GM23338 (cell line): Measurements from ENCODE around the gene CPXM2. TPM values are rescaled to one million over a fixed set of nuclear protein-coding genes. Genes with fewer than 3 reads are reported as not detected.

Source experiments
- ATAC-seq: fragments of 200-7000 bp; cut with Tn5 transposase; 3 replicates; pipeline ENCODE4 v1.9.1; 2020
- DNase-seq: peaks from one replicate; pipeline ENCODE4 v3.0.0-alpha.2; 2015; ENCODE audit warnings: low spot score
- H2AFZ ChIP-seq: fragments of 200-600 bp; sonication (generic); 2 replicates; pipeline ENCODE4 v1.8.0; 2016; ENCODE audit warnings: antibody characterized with exemption, mild to moderate bottlenecking, moderate library complexity
- H3F3A ChIP-seq: fragments of 200-600 bp; sonication (generic); replicated peaks from 2 replicates; pipeline ENCODE4 v1.8.0; 2017; ENCODE audit warnings: antibody characterized with exemption, mixed run types, low read depth
- H3K27ac ChIP-seq: fragments of 200-600 bp; sonication (generic); 2 replicates; pipeline ENCODE4 v1.6.1; 2016; ENCODE audit warnings: low read depth
- H3K27me3 ChIP-seq: fragments of 200-600 bp; sonication (generic); 2 replicates; pipeline ENCODE4 v1.8.0; 2016; ENCODE audit warnings: mild to moderate bottlenecking, mixed run types, moderate library complexity; ENCODE audit not compliant: insufficient read depth
- H3K36me3 ChIP-seq: fragments of 200-600 bp; sonication (generic); 2 replicates; pipeline ENCODE4 v1.8.0; 2016; ENCODE audit warnings: mild to moderate bottlenecking; ENCODE audit not compliant: insufficient read depth
- H3K4me1 ChIP-seq: fragments of 200-600 bp; sonication (generic); 2 replicates; pipeline ENCODE4 v1.8.0; 2016; ENCODE audit warnings: mild to moderate bottlenecking, moderate library complexity; ENCODE audit not compliant: insufficient read depth
- H3K4me2 ChIP-seq: fragments of 200-600 bp; sonication (generic); 2 replicates; pipeline ENCODE4 v1.7.1; 2017; ENCODE audit warnings: mixed run types
- H3K4me3 ChIP-seq: fragments of 200-600 bp; sonication (generic); 2 replicates; pipeline ENCODE4 v1.6.1; 2016; ENCODE audit warnings: mixed run types
- H3K79me2 ChIP-seq: fragments of 200-600 bp; sonication (generic); replicated peaks from 2 replicates; pipeline ENCODE4 v1.8.0; 2017; ENCODE audit warnings: mild to moderate bottlenecking; ENCODE audit not compliant: insufficient read depth
- H3K9me2 ChIP-seq: fragments of 200-600 bp; sonication (generic); 2 replicates; pipeline ENCODE4 v1.8.0; 2017; ENCODE audit not compliant: insufficient read depth
- H4K20me1 ChIP-seq: fragments of 200-600 bp; sonication (generic); replicated peaks from 2 replicates; pipeline ENCODE4 v1.8.0; 2017; ENCODE audit warnings: mild to moderate bottlenecking; ENCODE audit not compliant: insufficient read depth
- H3K27ac Mint-ChIP-seq: 2 replicates; pipeline ENCODE4 v1.8.0; 2020; ENCODE audit warnings: inconsistent platforms, mild to moderate bottlenecking, moderate library complexity, mixed read lengths
- H3K27me3 Mint-ChIP-seq: 3 replicates; pipeline ENCODE4 v1.8.0; 2022; ENCODE audit warnings: low read depth, mild to moderate bottlenecking, moderate library complexity, mixed read lengths, inconsistent platforms; ENCODE audit not compliant: insufficient read depth, poor library complexity
- H3K36me3 Mint-ChIP-seq: 3 replicates; pipeline ENCODE4 v1.8.0; 2021; ENCODE audit warnings: low read depth, mild to moderate bottlenecking, inconsistent platforms, moderate library complexity, mixed read lengths
- H3K4me1 Mint-ChIP-seq: 3 replicates; pipeline ENCODE4 v1.8.0; 2020; ENCODE audit warnings: mild to moderate bottlenecking, inconsistent platforms, mixed read lengths
- H3K4me3 Mint-ChIP-seq: 3 replicates; pipeline ENCODE4 v1.8.0; 2021; ENCODE audit warnings: moderate library complexity, mild to moderate bottlenecking, inconsistent platforms, mixed read lengths
- H3K9me3 Mint-ChIP-seq: 3 replicates; pipeline ENCODE4 v1.8.0; 2020; ENCODE audit warnings: moderate library complexity, mild to moderate bottlenecking, inconsistent platforms, mixed read lengths
- CREB1 ChIP-seq: fragments of 250-450 bp; sonication (Bioruptor Pico); IDR thresholded peaks from 2 replicates; pipeline ENCODE4 v1.5.0; 2020; ENCODE audit warnings: low read depth, mild to moderate bottlenecking, moderate library complexity
- CTCF ChIP-seq, 2 experiments: fragments of 200-600 bp in 1 of 2; sonication (generic) in 1 of 2; conservative IDR thresholded peaks; 2 replicates each; pipeline versions ENCODE4 v1.5.1 to v1.6.1; 2016 to 2017; ENCODE audit warnings: antibody characterized with exemption in 2 of 2, low read depth in 2 of 2, mild to moderate bottlenecking in 2 of 2, moderate library complexity in 1 of 2
- EZH2 ChIP-seq: fragments of 200-600 bp; sonication (generic); IDR thresholded peaks from one replicate; pipeline ENCODE4 v1.8.0; 2017; ENCODE audit warnings: antibody characterized with exemption, mild to moderate bottlenecking, low read depth; ENCODE audit not compliant: unreplicated experiment
- JUNB ChIP-seq: IDR thresholded peaks from one replicate; pipeline ENCODE4 v1.6.1; 2016; ENCODE audit warnings: antibody characterized with exemption; ENCODE audit not compliant: unreplicated experiment
- ZNF114 ChIP-seq: fragments of 250-450 bp; sonication (Bioruptor Pico); IDR thresholded peaks from 2 replicates; pipeline ENCODE4 v1.5.0; 2020; ENCODE audit warnings: mild to moderate bottlenecking, moderate library complexity
- polyA plus RNA-seq: library from polyadenylated mRNA; unstranded; fragments of >200 nt; fragmentation: Nextera tagmentation; extraction: Ambion mirVana; gene quantifications from 2 replicates; pipeline ENCODE4 v1.2.1, GENCODE V29; 2016
- total RNA-seq: library from RNA; depleted of rRNA; stranded (reverse); fragments of >200 nt; shearing (Covaris generic); gene quantifications from 2 replicates; pipeline ENCODE4 v1.2.3, GENCODE V29; 2014
- TF ChIP-seq, protein P1 (sequence below): IDR thresholded peaks from one replicate; pipeline ENCODE4 v1.6.1; 2018; ENCODE audit warnings: antibody characterized with exemption; ENCODE audit not compliant: unreplicated experiment
- TF ChIP-seq, protein P2 (sequence below): fragments of 250-450 bp; sonication (Bioruptor Pico); IDR thresholded peaks from 2 replicates; pipeline ENCODE4 v1.5.0; 2020; ENCODE audit warnings: mild to moderate bottlenecking, moderate library complexity
- TF ChIP-seq, protein P3 (sequence below): IDR thresholded peaks from 2 replicates; pipeline ENCODE4 v1.6.1; 2016; ENCODE audit warnings: antibody characterized with exemption

CPXM2 gene
- total and polyA plus RNA-seq, 2 experiments from 2014 or later: 1.6 to 8.1 TPM

GRCh38 chr10:123865880-123866279 is 25.7 kb downstream of the CPXM2 start (continued):
- TF ChIP-seq, protein P1, sequence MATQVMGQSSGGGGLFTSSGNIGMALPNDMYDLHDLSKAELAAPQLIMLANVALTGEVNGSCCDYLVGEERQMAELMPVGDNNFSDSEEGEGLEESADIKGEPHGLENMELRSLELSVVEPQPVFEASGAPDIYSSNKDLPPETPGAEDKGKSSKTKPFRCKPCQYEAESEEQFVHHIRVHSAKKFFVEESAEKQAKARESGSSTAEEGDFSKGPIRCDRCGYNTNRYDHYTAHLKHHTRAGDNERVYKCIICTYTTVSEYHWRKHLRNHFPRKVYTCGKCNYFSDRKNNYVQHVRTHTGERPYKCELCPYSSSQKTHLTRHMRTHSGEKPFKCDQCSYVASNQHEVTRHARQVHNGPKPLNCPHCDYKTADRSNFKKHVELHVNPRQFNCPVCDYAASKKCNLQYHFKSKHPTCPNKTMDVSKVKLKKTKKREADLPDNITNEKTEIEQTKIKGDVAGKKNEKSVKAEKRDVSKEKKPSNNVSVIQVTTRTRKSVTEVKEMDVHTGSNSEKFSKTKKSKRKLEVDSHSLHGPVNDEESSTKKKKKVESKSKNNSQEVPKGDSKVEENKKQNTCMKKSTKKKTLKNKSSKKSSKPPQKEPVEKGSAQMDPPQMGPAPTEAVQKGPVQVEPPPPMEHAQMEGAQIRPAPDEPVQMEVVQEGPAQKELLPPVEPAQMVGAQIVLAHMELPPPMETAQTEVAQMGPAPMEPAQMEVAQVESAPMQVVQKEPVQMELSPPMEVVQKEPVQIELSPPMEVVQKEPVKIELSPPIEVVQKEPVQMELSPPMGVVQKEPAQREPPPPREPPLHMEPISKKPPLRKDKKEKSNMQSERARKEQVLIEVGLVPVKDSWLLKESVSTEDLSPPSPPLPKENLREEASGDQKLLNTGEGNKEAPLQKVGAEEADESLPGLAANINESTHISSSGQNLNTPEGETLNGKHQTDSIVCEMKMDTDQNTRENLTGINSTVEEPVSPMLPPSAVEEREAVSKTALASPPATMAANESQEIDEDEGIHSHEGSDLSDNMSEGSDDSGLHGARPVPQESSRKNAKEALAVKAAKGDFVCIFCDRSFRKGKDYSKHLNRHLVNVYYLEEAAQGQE: no peak
- TF ChIP-seq ZNF114 (CRISPR knock-in tag) (no peak), CTCF (conservative IDR thresholded peaks at IDR 0.05; ENCODE audit: low read depth in 2 of 2) (no peak), EZH2 (no peak)

DNA sequence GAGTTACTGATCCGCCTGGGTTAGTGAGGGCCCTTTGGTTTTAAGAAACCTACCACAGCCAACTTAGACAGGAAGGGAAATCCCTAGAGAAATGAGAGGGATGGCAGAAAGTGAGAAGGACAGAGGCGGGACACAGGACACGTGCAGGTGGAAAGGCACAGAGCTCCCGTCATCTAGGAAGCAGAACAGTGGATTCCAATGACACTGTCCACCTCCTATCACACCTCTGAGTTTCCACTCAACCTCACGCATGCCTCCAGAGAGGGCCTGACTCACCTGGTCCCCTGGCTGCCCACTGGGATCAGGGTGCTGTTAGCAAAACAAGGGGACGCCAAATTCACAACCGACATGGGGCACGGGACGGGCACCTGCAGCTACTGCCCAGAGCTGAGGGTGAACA is 26.3 kb downstream of the CPXM2 start:
- no peak overlapping the region for H3K4me2 ChIP-seq
- no peaks in the 10 kb centered on the region for H3K27me3 ChIP-seq
- no peak for DNase-seq
- Mint-ChIP-seq H3K9me3 (no peaks in the 10 kb centered on the region), H3K4me3 (no peak overlapping the region), H3K4me1 (peaks cover 26% of the 10 kb centered on the region), H3K27me3 (peaks cover 11% of the 10 kb centered on the region), H3K36me3 (peaks cover 8% of the 10 kb centered on the region), H3K27ac (no peak overlapping the region)
- ATAC-seq: no peak
- H3K79me2 ChIP-seq: no peaks in the 10 kb centered on the region
- H3F3A ChIP-seq: no peaks in the 10 kb centered on the region
- H3K4me3 ChIP-seq: no peak overlapping the region
- no peak overlapping the region for H2AFZ ChIP-seq
- 0 out of 2 replicates have a peak, but pooled peaks cover 2% of the 10 kb centered on the region for H3K4me1 ChIP-seq
- H4K20me1 ChIP-seq: no peaks in the 10 kb centered on the region
- H3K9me2 ChIP-seq: no peaks in the 10 kb centered on the region
- H3K27ac ChIP-seq: no peak overlapping the region
- H3K36me3 ChIP-seq: no peaks in the 10 kb centered on the region
- no peak for TF ChIP-seq JUNB
- TF ChIP-seq, protein P1: no peak
- TF ChIP-seq, protein P2, sequence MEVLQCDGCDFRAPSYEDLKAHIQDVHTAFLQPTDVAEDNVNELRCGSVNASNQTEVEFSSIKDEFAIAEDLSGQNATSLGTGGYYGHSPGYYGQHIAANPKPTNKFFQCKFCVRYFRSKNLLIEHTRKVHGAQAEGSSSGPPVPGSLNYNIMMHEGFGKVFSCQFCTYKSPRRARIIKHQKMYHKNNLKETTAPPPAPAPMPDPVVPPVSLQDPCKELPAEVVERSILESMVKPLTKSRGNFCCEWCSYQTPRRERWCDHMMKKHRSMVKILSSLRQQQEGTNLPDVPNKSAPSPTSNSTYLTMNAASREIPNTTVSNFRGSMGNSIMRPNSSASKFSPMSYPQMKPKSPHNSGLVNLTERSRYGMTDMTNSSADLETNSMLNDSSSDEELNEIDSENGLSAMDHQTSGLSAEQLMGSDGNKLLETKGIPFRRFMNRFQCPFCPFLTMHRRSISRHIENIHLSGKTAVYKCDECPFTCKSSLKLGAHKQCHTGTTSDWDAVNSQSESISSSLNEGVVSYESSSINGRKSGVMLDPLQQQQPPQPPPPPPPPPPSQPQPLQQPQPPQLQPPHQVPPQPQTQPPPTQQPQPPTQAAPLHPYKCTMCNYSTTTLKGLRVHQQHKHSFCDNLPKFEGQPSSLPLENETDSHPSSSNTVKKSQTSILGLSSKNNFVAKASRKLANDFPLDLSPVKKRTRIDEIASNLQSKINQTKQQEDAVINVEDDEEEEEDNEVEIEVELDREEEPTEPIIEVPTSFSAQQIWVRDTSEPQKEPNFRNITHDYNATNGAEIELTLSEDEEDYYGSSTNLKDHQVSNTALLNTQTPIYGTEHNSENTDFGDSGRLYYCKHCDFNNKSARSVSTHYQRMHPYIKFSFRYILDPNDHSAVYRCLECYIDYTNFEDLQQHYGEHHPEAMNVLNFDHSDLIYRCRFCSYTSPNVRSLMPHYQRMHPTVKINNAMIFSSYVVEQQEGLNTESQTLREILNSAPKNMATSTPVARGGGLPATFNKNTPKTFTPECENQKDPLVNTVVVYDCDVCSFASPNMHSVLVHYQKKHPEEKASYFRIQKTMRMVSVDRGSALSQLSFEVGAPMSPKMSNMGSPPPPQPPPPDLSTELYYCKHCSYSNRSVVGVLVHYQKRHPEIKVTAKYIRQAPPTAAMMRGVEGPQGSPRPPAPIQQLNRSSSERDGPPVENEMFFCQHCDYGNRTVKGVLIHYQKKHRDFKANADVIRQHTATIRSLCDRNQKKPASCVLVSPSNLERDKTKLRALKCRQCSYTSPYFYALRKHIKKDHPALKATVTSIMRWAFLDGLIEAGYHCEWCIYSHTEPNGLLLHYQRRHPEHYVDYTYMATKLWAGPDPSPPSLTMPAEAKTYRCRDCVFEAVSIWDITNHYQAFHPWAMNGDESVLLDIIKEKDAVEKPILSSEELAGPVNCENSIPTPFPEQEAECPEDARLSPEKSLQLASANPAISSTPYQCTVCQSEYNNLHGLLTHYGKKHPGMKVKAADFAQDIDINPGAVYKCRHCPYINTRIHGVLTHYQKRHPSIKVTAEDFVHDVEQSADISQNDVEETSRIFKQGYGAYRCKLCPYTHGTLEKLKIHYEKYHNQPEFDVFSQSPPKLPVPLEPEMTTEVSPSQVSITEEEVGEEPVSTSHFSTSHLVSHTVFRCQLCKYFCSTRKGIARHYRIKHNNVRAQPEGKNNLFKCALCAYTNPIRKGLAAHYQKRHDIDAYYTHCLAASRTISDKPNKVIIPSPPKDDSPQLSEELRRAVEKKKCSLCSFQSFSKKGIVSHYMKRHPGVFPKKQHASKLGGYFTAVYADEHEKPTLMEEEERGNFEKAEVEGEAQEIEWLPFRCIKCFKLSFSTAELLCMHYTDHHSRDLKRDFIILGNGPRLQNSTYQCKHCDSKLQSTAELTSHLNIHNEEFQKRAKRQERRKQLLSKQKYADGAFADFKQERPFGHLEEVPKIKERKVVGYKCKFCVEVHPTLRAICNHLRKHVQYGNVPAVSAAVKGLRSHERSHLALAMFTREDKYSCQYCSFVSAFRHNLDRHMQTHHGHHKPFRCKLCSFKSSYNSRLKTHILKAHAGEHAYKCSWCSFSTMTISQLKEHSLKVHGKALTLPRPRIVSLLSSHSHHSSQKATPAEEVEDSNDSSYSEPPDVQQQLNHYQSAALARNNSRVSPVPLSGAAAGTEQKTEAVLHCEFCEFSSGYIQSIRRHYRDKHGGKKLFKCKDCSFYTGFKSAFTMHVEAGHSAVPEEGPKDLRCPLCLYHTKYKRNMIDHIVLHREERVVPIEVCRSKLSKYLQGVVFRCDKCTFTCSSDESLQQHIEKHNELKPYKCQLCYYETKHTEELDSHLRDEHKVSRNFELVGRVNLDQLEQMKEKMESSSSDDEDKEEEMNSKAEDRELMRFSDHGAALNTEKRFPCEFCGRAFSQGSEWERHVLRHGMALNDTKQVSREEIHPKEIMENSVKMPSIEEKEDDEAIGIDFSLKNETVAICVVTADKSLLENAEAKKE (CRISPR knock-in tag): no peak
- TF ChIP-seq, protein P3, sequence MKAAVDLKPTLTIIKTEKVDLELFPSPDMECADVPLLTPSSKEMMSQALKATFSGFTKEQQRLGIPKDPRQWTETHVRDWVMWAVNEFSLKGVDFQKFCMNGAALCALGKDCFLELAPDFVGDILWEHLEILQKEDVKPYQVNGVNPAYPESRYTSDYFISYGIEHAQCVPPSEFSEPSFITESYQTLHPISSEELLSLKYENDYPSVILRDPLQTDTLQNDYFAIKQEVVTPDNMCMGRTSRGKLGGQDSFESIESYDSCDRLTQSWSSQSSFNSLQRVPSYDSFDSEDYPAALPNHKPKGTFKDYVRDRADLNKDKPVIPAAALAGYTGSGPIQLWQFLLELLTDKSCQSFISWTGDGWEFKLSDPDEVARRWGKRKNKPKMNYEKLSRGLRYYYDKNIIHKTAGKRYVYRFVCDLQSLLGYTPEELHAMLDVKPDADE: no peak
- no peak for TF ChIP-seq ZNF114 (CRISPR knock-in tag)
- TF ChIP-seq CREB1 (CRISPR knock-in tag): no peak
